Osteoblast (primary cell): ENCODE data around the gene ALKBH5. TPM values are rescaled to one million over a fixed set of nuclear protein-coding genes. Genes with fewer than 3 reads are reported as not detected.

Experiments used
- DNase-seq: peaks from one replicate; pipeline ENCODE4 v3.0.0; 2011; ENCODE audit warnings: low spot score, mixed read lengths; ENCODE audit not compliant: insufficient read length; ENCODE audit errors: missing footprints
- H2AFZ ChIP-seq: 2 replicates; pipeline ENCODE4 v1.6.0; 2011; ENCODE audit warnings: mild to moderate bottlenecking, low read length
- H3K27ac ChIP-seq: 2 replicates; pipeline ENCODE4 v1.5.1; 2011; ENCODE audit warnings: mild to moderate bottlenecking, low read depth, low read length, moderate library complexity
- H3K27me3 ChIP-seq: 2 replicates; pipeline ENCODE4 v1.6.0; 2012; ENCODE audit warnings: mild to moderate bottlenecking, control low read depth, inconsistent platforms, low read length, moderate library complexity; ENCODE audit not compliant: insufficient read depth
- H3K36me3 ChIP-seq: 2 replicates; pipeline ENCODE4 v1.5.1; 2011; ENCODE audit warnings: mild to moderate bottlenecking, low read length, control low read depth, moderate library complexity; ENCODE audit not compliant: insufficient read depth
- H3K4me1 ChIP-seq: 2 replicates; pipeline ENCODE4 v1.5.1; 2011; ENCODE audit warnings: mild to moderate bottlenecking, low read length, control low read depth, moderate library complexity; ENCODE audit not compliant: insufficient read depth
- H3K4me2 ChIP-seq: 2 replicates; pipeline ENCODE4 v1.6.0; 2011; ENCODE audit warnings: mild to moderate bottlenecking, low read length; ENCODE audit not compliant: insufficient read depth
- H3K4me3 ChIP-seq: fragments of 200-600 bp; sonication (generic); 3 replicates; pipeline ENCODE4 v1.5.1; 2012; ENCODE audit warnings: mild to moderate bottlenecking, low read length, inconsistent platforms; ENCODE audit not compliant: insufficient read depth
- H3K79me2 ChIP-seq: 2 replicates; pipeline ENCODE4 v1.6.0; 2012; ENCODE audit warnings: mild to moderate bottlenecking, low read length, control low read depth, inconsistent platforms; ENCODE audit not compliant: insufficient read depth
- H3K9me3 ChIP-seq: 2 replicates; pipeline ENCODE4 v1.5.1; 2011; ENCODE audit warnings: low read depth, low read length, control low read depth
- H4K20me1 ChIP-seq: 2 replicates; pipeline ENCODE4 v1.6.0; 2012; ENCODE audit warnings: mild to moderate bottlenecking, low read length, control low read depth; ENCODE audit not compliant: insufficient read depth
- CTCF ChIP-seq: IDR thresholded peaks from 2 replicates; pipeline ENCODE4 v1.5.1; 2011; ENCODE audit warnings: mild to moderate bottlenecking, low read depth, low read length, moderate library complexity; ENCODE audit errors: extremely low read depth
- total RNA-seq: library from RNA; depleted of rRNA; stranded (reverse); fragments of >200 nt; gene quantifications from 2 replicates; pipeline ENCODE4 v1.2.3, GENCODE V29; 2012

Gene ALKBH5
- total RNA-seq, 1 donor: 125 TPM

GRCh38 chr17:18142417-18142816 is 41.2 kb upstream of the ALKBH5 start:
- no peak for TF ChIP-seq CTCF
- H2AFZ ChIP-seq: no peak overlapping the region
- no peaks in the 10 kb centered on the region for H3K4me1 ChIP-seq
- H3K4me3 ChIP-seq: no peak overlapping the region
- H4K20me1 ChIP-seq: peaks cover 7% of the 10 kb centered on the region
- no peak for DNase-seq
- H3K27me3 ChIP-seq: peaks cover 3% of the 10 kb centered on the region
- no peaks in the 10 kb centered on the region for H3K9me3 ChIP-seq
- H3K36me3 ChIP-seq: no peaks in the 10 kb centered on the region
- no peak overlapping the region for H3K27ac ChIP-seq
- no peak overlapping the region for H3K4me2 ChIP-seq
- no peaks in the 10 kb centered on the region for H3K79me2 ChIP-seq

- DNase-seq: no peak
These were observed 40.3 kb upstream of the ALKBH5 start for GRCh38 chr17:18143044-18143936.

GRCh38 chr17:18144261-18144660 is 39.4 kb upstream of the ALKBH5 start:
- no peak for TF ChIP-seq CTCF
- no peak overlapping the region for H3K4me3 ChIP-seq
- no peak overlapping the region for H3K27ac ChIP-seq
- no peaks in the 10 kb centered on the region for H3K36me3 ChIP-seq
- no peaks in the 10 kb centered on the region for H3K4me1 ChIP-seq
- DNase-seq: no peak
- H2AFZ ChIP-seq: no peak overlapping the region
- peaks cover 3% of the 10 kb centered on the region for H3K27me3 ChIP-seq
- H3K79me2 ChIP-seq: no peaks in the 10 kb centered on the region
- no peaks in the 10 kb centered on the region for H3K9me3 ChIP-seq
- H4K20me1 ChIP-seq: peaks cover 7% of the 10 kb centered on the region
- no peak overlapping the region for H3K4me2 ChIP-seq

More at GRCh38 chr17:18143044-18143936, 40.3 kb upstream of the ALKBH5 start:
- H4K20me1 ChIP-seq: peaks cover 7% of the 10 kb centered on the region
- no peak overlapping the region for H3K27ac ChIP-seq
- H3K4me2 ChIP-seq: no peak overlapping the region
- H3K36me3 ChIP-seq: no peaks in the 10 kb centered on the region
- no peak overlapping the region for H2AFZ ChIP-seq
- no peaks in the 10 kb centered on the region for H3K79me2 ChIP-seq
- TF ChIP-seq CTCF: peak; percentile 53
- no peaks in the 10 kb centered on the region for H3K4me1 ChIP-seq
- H3K9me3 ChIP-seq: no peaks in the 10 kb centered on the region
- no peak overlapping the region for H3K4me3 ChIP-seq
- peaks cover 3% of the 10 kb centered on the region for H3K27me3 ChIP-seq

DNA sequence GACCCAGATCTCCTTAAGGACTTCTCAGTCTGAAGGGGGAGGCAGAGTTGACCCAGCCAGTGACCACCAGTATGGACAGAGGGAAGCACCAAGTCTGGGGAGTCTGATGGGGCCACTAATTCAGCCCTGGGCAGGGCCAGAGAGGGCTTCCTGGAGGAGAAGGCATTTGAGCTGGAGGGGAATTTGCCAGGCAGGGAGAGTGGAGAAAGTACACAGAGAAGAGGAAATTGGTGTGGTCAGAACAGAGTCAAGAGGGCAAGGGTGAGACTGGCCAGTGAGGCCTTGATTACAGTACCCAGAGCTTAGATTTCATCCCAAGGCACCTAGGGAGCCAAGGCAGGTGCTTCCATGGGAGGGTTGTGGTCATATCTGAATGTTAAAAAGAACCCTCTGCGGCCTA is 38.8 kb upstream of the ALKBH5 start:
- Histone ChIP-seq H3K36me3 (no peaks in the 10 kb centered on the region), H3K4me2 (no peak overlapping the region), H3K4me1 (no peaks in the 10 kb centered on the region), H3K4me3 (no peak overlapping the region), H4K20me1 (peaks cover 7% of the 10 kb centered on the region), H3K27ac (no peak overlapping the region), H3K9me3 (no peaks in the 10 kb centered on the region), H3K79me2 (no peaks in the 10 kb centered on the region), H2AFZ (no peak overlapping the region), H3K27me3 (peaks cover 3% of the 10 kb centered on the region)
- no peak for DNase-seq
- no peak for TF ChIP-seq CTCF
